ENCODE results near the gene GLRX3.
"Not testable (repeated sequence)": the region's sequence is repeated elsewhere in the genome, so short reads cannot be mapped to it uniquely, and the experiment has no call there.

The GLRX3 gene

DNA sequence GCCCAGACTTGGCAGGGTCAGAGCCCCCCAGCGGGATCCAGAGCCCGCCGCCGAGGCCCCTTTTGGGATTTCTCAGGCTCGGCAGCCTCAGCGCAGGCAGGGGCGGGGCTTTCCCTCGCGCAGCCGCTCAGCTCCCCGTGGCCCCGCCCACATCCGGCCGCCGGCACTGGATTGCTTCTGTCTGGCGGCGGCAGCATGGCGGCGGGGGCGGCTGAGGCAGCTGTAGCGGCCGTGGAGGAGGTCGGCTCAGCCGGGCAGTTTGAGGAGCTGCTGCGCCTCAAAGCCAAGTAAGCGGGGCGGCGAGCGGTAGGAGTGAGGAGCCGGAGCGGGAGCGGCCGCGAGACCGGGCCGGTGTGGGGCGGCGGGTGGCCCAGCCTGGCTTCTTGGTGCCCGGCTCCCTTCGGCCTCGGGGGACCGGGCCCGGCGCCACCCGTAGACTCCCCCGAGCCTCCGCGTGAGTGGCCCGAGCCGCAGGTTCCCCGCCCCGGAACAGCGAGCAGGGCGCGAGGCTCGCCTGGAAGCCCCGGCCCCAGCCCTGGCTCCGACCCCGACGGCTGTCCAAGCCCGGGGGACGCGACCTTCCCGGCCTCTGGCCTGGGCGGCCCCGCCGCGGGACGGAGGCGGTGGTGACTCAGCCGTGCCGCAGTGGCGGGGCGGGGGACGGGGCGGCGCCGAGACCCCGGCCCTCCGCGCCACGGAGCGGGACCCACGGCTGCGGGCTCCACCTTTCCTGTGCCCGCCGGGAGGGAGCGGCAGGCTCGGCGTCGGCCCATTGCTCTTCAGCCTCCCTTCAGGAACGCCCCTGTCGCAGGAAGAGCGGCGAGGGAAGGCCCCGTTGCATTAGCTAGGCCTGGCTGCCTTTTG is at the start of gene GLRX3:
GLRX3 (plus strand) TSS at position 166 of the 864 bp plus-strand sequence; CDS start at position 196, 30 bp downstream.
- DNase-seq, result peak; percentile 37

DNA sequence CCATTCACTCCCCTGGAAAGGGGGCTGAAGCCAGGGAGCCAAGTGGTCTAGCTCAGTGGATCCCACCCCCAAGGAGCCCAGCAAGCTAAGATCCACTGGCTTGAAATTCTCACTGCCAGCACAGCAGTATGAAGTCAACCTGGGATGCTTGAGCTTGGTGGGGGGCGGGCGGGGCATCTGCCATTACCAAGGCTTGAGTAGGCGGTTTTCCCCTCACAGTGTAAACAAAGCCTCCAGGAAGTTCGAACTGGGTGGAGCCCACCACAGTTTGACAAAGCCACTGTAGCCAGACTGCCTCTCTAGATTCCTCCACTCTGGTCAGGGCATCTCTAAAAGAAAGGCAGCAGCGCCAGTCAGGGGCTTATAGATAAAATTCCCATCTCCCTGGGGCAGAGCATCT is 45.6 kb upstream of the GLRX3 start:
- DNase-seq, result not testable (repeated sequence)

DNA sequence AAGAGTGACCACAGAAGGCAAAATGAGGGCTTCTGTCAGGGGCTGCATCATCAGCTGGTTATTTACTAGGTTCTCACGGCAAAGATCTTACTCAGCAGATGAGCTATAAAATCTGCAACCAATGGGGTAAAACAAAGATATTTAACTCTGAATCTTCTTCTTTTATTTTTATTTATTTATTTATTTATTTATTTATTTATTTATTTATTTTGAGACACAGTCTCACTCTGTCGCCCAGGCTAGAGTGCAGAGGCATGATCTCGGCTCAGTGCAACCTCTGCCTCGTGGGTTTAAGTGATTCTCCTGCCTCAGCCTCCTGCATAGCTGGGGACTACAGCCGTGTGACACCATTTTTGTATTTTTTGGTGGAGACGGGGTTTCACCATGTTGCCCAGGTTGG is 36.8 kb upstream of the GLRX3 start:
- no peak for DNase-seq

DNA sequence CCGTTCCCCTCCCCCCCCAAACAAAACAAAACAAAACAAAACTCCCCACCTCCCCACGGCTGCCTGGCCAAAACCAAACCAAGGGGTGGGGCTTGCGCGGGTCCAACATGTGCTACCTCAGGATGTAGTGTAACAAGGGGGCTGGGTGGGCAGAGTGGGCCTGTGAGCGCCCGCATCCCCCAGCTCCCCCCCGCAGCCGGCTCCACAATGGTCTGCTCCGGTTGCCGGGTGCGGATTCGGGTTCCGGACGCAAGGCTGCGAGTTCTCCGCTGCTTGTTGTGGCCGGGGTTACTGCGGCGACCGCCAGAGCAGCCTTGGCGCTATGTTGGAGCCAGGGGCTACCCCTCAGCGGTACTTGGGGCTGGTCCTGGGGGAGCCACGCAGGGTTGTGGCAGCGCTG is 30.5 kb upstream of the GLRX3 start:
- no peak for DNase-seq

DNA sequence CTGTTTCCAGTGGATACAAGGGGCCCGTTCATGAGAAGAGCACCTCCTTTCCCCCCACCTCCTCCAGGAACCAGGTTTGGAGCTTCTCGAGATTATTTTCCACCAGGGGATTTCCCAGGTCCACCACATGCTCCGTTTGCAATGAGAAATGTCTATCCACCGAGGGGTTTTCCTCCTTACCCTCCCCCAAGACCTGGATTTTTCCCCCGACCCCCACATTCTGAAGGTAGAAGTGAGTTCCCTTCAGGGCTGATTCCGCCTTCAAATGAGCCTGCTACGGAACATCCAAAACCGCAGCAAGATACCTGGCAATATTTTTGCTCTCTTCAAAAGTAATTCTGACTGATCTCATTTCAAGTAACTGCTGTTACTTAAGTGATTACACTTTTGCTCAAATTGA is 28.0 kb upstream of the GLRX3 start:
- DNase-seq, result not testable (repeated sequence)

DNA sequence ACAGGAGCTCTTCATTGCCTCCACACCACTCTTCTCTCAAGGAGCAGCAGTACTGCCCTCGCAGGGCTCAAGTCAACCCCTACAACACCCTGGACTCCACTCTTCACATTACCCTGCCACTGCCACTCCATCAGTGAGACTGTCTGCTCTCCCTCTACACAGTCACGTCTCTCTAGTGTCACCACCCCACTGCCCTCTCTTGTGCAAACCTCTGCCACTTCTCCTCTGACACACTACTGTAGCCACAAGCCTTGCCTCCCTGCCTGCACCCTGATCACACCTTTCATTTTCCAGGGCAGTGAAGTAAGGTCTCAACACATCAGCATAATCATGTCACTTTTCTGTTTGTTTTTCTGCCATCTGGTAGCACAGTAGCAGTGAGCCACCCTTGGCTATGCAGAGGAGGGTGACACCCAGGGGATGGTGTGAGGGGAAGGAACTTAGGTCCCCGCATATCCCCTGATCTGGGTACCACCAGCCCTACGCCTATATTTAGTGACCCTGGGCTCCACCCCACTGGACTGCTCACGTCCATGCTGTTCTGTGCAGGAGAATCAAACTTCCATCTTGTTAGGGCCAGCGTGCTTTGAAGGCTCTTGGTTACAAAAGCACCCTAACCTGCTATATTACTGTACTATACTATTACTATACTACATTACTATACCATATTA is 27.1 kb upstream of the GLRX3 start:
- DNase-seq, result no peak

DNA sequence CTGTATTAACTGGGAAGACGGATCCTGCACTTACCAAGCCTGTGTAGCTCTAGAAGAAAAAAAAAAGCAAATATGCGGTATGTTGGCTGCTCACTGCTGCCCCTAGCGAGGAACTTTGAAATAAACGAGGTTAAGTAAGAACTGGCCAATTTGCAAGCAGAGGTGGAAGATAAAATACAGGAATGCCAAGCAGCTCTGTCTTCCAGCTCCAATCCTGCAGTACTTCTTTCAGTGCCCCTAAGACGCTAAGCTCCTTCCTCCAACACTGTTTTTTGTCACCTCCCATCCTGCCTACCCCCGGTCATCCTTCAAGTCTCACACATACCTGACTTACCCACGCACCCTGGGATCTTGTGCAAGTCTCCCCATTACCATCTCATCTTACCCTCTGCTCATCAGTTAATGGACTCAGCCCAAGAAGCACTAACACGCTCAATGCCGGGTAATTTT is 26.4 kb upstream of the GLRX3 start:
- DNase-seq, result peak; percentile 70

DNA sequence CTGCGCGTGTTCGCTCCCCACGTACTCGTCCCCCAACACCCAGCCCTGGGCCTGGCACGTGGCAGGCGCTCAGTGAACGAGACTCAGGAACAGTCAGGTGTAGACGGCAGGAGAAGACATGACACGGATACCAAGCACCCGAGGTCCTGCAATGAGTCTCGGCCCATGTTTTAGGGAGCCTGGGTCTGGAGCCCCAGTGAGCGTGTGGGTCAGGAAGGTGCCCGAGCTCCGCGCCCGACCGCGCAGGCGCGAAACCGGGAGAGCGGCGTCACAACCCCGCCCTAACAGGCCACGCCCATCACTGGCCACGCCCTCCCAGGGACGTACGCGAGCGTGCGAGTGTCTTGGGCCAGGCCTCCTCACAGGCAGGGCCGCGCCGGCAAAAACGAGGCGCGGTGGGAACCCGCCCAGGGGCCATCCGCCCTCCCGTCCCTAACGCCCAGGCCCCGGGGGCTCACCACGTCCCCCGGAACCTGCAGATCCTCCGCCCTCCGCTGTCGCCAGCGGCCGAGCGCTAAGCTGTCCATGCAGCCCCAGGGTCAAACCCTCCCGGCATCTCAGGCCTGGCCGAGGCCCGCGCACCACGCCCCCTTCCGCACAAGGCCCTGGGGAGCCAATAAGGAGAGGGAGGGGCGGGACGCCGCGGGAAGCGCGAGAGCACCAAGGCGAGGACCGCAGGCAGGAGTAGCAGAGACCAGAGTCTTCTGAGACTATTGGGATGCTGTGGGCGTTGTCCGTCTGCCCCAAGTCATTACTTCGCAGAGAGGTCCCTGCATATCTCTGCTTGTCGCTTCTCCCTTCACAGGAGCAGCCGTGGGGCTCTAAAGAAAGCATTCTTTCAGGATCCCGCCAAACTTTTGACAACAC is 25.7 kb upstream of the GLRX3 start, which contains the start of gene C10orf143:
C10orf143 (minus strand) TSS at position 585 of the 867 bp plus-strand sequence; CDS start at position 527, 58 bp downstream.
- DNase-seq, result peak; percentile 91

DNA sequence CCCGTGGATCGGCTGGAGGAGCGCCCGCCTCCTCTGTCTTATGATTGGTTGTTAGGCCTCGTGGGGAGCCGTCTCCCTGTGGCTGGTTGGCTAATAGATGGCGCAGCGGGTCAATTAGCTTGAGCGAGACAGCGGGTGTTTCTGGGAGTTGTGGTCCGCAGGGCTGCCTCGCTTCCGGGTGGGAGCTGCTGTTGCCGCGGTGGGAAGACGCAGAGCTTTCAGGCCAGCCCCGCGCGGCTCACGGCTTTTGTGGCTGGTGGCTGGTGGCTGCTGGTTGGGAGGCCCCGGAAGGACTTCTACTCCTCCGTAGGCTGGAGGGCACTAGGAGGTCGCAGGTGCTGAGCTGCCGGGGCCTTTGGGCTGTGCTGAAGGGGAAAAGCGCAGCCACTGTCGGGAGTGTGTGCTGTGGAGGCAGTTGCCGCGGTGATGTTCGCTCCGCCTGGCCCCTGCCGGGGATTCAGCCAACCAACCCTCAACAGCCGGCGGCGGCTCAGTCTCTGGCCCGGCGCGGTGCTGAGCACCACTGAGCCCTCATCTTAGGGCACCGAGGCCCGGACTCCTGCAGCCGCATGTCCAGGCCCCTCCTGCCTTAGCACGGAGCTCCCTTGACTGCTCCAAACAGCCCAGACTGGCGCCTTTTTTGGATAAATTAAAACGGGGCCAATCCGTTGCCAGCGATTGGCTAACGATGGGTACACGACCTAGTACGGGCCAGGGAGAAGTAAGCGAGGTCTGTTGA is 24.9 kb upstream of the GLRX3 start:
- DNase-seq, result peak; percentile 96

DNA sequence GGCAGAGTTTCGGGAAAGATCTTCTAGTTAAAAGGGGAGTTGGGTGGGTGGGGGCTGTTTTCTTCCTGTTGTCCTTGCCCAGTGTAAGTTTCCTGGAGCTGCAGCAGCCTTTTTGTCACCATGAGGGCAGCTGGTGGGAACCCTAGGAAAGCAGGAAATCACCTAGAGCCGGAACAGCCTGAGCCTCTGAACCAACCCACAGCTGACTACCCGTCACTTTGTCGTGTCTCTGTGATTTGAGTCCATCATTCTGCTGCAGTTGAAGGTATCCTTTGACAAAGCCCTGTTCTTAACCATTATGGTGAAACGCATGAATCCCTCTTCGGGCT is 24.4 kb upstream of the GLRX3 start:
- no peak for DNase-seq

DNA sequence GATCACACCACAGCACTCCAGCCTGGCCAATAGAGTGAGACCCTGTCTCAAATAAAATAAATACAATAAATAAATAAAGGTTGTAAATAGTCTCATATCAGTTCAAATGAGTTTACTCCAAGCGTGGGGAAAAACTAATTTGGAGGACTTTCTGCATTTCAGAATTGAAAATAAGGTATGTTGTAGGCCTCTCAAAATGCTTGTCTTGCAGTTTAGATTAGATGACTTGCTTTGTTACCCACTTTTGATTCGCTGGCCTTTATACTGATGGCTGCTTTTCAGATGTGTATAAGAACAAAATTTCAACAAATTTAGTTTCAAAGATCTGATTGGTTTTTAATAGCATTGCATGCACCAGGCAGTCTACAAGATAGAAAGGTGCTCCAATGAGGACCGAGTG is 23.4 kb upstream of the GLRX3 start:
- no peak for DNase-seq

DNA sequence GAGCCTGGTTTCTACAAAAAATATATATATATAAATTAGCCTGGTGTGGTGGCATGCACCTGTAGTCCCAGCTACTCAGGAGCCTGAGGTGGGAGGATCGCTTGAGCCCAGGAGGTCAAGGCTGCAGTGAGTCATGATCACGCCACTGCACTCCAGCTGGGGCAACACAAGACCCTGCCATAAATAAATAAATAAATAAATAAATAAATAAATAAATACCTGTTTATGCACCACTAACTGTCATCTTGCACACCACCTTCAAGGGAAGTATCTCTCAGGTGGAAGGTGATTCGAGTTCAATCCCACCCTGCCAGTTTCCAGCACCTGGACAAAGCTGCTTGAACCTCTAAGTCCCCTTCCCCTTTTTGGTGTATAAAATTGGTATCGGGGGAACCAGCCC is 19.2 kb upstream of the GLRX3 start:
- DNase-seq, result not testable (repeated sequence)

DNA sequence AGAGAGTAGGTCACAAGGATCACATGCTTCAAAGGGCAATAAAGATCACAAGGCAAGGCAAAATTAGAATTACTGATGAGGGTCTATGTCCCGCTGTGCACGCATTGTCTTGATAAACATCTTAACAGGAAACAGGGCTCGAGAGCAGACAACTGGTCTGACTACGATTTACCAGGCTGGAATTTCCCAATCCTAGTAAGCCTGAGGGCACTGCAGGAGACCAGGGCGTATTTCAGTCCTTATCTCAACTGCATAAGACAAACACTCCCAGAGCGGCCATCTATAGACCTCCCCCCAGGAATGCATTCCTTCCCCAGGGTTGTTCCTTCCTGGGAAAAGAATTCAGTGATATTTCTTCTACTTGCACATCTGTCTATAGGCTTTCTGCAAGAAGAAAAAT is 18.7 kb upstream of the GLRX3 start:
- not testable (repeated sequence) for DNase-seq

DNA sequence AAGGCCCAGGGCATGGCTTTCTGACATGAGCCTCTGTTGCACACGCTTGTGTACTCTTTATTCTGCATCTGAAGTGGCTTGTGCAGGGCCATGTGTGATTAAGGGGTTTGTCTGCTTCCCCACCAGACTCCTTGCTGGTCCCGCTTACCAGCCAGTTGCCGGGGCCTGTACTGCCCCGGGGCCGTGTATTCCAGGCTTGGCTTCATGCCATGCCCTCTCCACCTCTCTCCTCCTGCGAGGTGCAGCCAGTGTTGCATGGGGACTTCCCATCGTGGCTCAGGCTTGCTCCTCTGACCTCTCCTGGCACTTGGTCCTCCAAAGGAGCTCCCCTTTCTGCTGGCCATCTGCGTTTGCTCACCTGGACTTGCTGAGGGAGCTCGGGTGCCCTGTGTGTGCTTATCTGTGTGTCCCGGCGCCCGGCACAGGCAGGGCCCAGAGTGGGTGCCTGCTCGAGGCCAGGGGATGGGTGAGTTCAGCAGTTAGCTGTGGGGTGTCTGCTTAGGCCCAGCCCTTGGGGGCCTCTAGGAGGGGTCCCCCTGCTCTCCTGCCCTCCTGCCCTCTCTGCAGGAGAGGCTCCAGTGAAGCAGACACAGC is 14.6 kb upstream of the GLRX3 start:
- DNase-seq, result no peak

DNA sequence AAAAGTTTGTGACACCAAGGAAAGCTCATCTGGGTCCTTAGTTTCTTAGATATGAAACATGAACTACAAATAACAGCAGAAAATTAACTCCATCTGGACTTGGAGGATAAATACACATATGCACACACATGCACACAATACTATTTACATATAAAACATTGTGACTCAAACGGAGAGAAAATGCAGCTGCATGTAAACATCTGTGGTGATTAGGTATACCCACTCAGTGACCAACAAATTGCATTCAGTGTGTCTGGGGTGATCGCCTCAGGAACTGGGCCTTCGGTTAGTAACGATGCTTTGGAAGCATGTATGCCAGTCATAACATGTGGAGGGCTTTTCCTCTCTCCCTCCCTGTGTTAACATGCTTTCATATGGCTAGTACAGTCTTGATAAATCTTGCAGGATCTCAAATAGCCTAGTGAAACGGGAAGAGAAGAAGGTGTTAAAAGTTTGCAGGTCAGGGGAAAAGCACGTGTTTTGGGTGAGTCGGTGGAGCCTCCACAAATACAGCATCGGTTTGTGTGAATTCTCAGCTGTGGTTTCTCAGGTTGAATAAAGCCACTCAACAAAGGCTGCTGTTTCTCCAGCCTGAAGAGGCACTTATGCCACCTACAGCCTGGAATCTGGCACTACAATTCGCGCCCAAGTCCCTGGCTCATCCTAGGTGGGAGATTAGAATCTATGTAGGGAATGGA is 8.7 kb upstream of the GLRX3 start:
- peak; percentile 71 for DNase-seq

DNA sequence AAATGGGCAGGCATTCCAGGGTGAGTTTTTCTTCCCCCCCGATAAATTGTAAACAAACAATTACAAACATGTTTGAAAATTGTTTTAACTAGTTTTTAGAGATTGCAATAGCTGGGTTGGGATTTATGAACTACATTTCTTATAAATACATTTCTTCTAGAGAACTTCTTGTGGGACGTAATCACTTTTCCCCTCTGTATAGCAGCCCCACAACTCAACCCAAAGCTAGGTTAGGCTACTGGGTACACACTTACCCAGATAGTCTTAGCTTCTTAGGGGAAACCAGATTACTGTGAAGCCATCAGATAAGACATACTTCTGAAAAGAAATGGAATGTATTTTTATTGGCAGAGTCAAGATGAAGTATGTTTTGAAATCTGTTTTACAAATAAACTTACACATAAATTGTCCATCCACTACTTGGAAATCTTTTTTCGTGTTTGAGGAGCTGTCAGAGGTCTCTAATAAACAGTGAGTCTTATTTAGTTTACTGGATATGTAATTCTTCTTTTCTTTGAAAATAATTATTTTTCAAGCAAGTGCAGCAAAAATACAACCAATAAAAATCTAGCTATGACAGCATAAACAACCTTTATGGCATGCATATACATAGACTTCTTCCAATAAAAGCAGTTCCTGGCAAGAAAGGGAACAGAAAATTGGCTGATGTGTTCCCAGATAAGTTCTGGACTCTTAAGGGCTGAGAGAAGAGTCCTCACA is 8.0 kb upstream of the GLRX3 start:
- no peak for DNase-seq

DNA sequence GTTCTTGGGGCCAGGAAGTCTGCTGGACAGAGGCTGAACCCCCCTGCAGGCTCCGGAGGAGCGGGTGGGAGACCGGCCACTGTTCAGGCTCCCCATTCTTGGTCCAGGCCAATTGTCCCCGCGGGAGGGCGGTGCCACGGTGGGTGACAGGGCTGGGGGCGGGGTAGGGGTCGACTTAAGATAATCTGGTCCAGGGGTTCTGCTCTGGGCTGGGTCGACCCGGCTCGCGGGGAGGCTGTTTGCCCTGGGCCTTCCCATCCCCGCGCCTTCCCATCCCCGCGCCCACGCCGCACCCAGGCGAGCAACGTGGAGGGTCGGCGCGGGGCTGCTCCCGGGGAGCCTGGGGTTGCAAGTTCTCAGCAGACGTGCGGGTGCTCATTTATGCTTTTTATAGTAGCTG is 7.3 kb upstream of the GLRX3 start:
- DNase-seq, result no peak

DNA sequence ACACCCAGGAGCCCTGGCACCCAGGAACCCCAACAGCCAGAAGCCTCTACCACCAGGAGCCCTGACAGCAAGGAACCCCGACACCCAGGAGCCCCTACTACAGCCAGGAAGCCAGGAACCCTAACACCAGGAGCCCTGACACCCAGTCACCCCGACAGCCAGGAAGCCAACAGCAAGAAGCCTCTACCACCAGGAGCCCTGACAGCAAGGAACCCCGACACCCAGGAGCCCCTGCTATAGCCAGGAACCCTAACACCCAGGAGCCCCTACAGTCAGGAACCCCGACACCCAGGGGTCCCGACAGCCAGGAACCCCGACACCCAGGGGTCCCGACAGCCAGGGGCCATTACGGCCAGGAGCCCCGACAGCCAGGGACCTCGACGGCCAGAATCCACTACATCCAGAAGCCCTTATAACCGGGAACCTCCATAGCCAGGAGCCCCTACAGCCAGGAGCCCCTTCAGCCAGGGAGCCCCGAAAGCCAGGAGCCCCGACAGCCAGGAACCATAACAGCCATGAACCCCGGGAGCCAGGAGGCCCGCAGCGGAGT is 440 bp upstream of the GLRX3 start:
- no peak for DNase-seq

DNA sequence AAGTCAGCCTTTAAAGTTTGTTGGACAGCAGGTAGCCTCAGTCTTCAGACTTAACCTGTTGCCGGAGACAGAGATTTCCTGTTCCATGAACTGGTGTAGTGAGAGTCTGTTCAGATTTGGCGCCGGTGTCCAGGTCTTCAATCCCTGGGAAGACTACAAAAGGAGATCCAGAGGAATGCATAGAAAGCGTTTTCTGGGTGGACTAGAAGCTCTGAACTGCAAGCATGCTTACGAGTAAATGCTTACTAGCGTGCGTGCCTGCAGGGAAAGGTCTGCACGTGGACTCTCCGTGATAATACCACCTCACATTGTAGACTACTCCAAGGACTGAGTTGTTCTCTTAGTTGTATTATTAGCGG is 878 bp downstream of the GLRX3 start:
- DNase-seq, result no peak

DNA sequence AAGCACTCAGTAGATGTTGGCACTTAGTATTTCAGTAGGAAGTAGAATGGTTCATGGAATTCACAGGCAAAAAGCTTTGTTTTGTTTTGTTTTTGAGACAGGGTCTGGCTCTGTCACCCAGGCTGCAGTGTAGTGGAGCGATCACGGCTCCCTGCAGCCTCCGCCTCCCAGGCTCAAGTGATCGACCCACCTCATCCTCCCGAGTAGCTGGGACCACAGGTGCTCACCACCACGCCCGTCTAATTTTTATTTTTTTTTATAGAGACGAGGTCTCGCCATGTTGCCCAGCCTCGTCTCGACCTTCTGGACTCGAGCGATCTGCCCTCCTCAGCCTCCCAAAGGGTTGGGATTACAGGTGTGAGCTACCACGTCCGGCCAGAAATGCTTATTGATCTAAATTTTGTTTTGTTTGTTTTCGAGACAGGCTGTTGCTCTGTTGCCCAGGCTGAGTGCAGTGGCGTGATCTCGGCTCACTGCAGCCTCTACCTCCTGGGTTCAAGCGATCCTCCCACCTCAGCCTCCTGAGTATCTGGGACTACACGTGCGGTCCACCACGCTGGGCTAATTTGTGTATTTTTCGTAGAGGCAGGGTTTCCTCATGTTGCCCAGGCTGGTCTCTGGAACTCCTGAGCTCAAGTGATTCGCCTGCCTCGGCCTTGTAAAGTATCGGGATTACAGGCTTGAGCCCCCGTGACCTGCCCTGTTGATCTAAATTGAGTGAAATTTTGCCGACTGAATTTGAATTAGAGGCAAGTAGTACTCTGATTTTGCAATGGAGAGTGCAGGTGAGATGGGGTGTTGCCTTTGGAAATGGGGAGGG is 1.7 kb downstream of the GLRX3 start:
- no peak for DNase-seq
